ENCODE results near the gene MYO1A.
"Not testable (repeated sequence)": the region's sequence is repeated elsewhere in the genome, so short reads cannot be mapped to it uniquely, and the experiment has no call there.

MYO1A gene

DNA sequence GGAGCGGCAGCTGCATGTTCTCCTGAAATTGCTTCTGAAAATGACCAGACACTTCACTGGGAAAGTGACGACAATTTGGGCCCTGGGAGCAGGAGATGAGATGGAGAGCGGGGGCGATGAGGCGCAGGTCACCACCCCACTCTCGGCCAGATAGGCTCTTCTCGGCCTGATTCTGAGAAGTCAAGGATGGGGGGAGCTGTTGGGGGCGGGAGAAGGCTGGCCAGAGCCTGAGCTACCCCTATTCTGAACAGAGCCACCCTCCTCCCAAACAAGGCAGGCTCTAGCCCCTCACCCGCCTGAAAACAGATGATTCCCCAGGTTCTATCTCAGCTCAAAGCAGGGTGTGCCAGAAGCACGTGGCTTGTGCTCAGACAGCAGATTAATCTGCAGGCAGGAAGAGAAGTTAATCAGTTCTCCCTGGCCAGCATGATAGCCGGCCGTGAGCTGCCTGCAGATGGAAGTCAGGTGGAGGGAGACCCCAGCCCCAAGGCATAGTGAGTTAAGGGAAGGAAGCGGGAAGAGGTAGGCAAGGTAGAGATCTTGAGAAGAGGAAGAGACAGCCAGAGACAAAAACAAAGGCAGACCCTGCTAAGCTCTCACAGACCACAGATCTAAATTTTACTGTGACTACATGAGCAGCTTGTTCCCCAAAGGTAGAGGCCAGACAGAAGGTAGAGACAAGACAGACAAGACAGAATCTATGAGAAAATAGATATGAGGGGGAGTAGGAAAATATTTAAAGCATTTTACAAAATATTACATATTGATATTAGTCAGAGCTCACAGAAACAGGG lies 22.7 kb downstream of the MYO1A start:
- H3K4me1 ChIP-seq (ENCODE audit: insufficient read depth, low read length): peaks cover 17% of the 10 kb centered on the region
- no peaks in the 10 kb centered on the region for H3K9me3 ChIP-seq (ENCODE audit: control insufficient read depth, insufficient read depth, low read length)
- H3K9ac ChIP-seq (ENCODE audit: low read depth, low read length): no peak overlapping the region
- H3K36me3 ChIP-seq (ENCODE audit: insufficient read depth, low read length): no peaks in the 10 kb centered on the region

DNA sequence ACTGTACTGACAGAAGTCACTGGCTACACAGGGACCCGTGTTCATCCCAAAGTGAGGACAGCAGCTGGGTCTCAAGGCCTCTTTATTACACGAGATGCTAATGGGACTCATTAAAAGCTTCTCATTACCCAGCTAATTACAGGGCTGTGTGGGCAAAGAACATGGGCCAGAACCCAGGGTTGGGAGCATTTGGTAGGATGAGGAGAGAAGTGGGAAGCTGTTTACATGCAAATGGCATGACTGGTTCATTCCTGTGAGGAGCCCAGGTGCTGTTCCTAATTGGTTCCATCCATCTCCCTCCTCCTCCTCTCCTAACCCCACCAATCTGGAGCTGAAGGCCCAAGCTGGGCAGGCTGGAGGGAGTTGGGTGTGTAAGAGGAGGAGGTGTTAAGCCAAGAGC lies 24.7 kb downstream of the MYO1A start:
- Histone ChIP-seq H3K4me1 (ENCODE audit: insufficient read depth, low read length) (peaks cover 5% of the 10 kb centered on the region; the same call in 1 of the 2 replicates), H3K36me3 (ENCODE audit: insufficient read depth, low read length) (no peaks in the 10 kb centered on the region), H3K9me3 (ENCODE audit: control insufficient read depth, insufficient read depth, low read length) (no peaks in the 10 kb centered on the region), H3K9ac (ENCODE audit: low read depth, low read length) (no peak overlapping the region)

DNA sequence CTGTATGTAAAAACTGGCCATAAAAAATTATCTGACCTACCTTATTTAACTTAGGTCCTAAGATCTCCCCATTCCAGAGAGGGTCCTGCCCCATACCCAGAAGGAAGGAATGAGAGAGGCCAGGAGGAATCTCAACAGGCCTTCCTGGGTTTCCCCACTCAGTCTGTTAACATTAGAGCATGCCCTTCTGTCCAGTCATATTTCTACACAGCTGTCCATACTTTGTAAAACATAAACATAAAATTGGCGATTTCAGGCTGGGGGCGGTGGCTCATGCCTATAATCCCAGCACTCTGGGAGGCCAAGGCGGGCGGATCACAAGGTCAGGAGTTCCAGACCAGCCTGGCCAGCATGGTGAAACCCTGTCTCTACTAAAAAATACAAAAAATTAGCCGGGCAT lies 27.6 kb downstream of the MYO1A start:
- H3K9me3 ChIP-seq (ENCODE audit: control insufficient read depth, insufficient read depth, low read length); H3K9ac ChIP-seq (ENCODE audit: low read depth, low read length); H3K36me3 ChIP-seq (ENCODE audit: insufficient read depth, low read length); H3K4me1 ChIP-seq (ENCODE audit: insufficient read depth, low read length): not testable (repeated sequence)

DNA sequence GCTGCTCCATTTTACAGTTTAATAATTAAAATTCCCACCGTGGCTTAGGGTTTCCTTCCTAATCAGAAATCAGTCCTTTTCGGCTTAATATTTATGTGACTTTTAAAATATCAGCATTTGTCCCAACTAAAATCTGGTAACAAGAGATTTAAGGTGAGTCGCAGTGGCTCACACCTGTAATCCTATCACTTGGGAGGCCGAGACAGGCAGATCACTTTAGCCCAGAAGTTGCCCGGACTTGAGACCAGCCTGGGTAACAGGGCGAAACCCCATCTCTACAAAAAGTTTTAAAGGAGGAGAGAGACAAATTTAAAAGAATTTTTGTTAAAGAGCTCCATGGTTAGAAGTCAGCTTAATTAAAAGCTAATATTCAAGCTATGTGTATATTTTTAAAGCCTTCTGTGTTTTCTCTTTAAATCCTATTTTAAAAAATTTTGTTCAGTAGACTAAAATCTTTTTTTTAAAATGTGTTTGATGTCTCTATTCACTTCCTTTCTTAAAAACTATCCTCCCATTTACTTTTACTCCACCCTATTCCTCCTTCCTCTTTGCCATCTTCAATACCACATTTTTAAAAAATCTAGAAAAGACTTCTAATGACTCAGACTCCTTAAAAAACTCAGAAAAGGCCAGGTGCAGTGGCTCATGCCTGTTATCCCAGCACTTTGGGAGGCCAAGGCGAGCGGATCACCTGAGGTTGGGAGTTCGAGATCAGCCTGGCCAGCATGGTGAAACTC lies 29.8 kb downstream of the MYO1A start:
- H3K4me1 ChIP-seq (ENCODE audit: insufficient read depth, low read length): peaks cover 6% of the 10 kb centered on the region; the same call in 1 of the 2 replicates
- no peak overlapping the region for H3K9ac ChIP-seq (ENCODE audit: low read depth, low read length)
- no peaks in the 10 kb centered on the region for H3K36me3 ChIP-seq (ENCODE audit: insufficient read depth, low read length)
- H3K9me3 ChIP-seq (ENCODE audit: control insufficient read depth, insufficient read depth, low read length): no peaks in the 10 kb centered on the region

DNA sequence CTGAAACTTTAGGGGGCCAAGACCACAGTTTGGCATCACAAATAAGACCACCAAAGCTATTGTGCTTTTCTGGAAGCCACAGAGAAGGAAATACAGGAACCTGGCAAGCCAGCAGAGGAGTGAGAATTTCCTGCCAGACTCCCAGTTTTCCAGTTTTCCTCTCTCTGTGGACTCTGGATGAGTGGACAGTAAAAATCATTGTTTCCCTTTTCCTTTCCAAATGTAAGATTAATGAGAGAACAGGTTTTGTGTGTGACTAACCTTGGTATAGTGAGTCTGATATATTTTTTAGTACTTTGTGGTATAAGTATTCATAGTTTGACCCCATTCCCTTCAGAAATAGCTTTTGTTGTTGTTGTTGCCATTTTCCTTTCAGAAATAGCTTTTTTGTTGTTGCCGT lies 31.0 kb downstream of the MYO1A start:
- Histone ChIP-seq H3K9ac (ENCODE audit: low read depth, low read length) (no peak overlapping the region), H3K4me1 (ENCODE audit: insufficient read depth, low read length) (peaks cover 6% of the 10 kb centered on the region; the same call in 1 of the 2 replicates), H3K9me3 (ENCODE audit: control insufficient read depth, insufficient read depth, low read length) (no peaks in the 10 kb centered on the region), H3K36me3 (ENCODE audit: insufficient read depth, low read length) (no peaks in the 10 kb centered on the region)

DNA sequence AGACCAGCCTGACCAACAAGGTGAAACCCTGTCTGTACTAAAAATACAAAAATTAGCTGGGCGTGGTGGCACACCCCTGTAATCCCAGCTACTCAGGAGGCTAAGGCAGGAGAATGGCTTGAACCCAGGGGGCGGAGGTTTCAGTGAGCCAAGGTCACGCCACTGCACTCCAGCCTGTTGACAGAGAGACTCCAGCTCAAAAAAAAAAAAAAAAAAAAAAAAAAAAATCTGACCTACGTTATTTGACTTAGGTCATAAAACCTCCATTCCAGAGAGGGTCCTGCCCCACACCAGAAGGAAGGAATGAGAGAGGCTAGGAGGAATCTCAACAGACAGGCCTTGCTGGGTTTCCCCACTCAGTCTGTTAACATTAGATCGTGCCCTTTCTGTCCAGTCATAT lies 31.6 kb downstream of the MYO1A start:
- not testable (repeated sequence) for H3K4me1 ChIP-seq (ENCODE audit: insufficient read depth, low read length); H3K9me3 ChIP-seq (ENCODE audit: control insufficient read depth, insufficient read depth, low read length); H3K36me3 ChIP-seq (ENCODE audit: insufficient read depth, low read length); H3K9ac ChIP-seq (ENCODE audit: low read depth, low read length)

DNA sequence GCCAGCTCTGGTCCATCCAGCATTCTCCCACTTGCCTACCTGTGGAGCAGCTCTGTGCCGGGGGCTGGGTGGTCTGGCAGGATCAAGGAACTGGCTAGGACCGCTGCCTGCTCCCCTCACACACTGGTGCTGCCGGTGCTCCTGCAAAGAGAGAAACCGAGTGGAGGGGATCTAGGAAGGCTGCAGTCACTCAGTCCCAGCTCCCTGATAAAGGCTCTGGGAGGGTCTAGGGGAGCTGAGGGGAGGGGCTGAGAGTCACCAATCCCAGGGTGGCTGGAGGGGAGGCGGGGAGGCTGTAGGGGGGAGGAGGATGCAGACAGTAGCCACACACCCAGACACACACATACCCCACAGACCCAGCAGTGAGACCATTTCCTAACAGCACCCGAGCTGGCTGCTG lies 33.6 kb downstream of the MYO1A start, which contains the start of gene TAC3:
Gene TAC3, minus strand, starts transcription at position 182 of the 400 bp plus-strand sequence. CDS start 732 bp downstream, outside the sequence.
- Histone ChIP-seq H3K9me3 (ENCODE audit: control insufficient read depth, insufficient read depth, low read length) (no peaks in the 10 kb centered on the region), H3K36me3 (ENCODE audit: insufficient read depth, low read length) (no peaks in the 10 kb centered on the region), H3K9ac (ENCODE audit: low read depth, low read length) (peak within 1 kb of the TSS; percentile 32; the same call in 1 of the 2 replicates), H3K4me1 (ENCODE audit: insufficient read depth, low read length) (peaks cover 6% of the 10 kb centered on the region; the same call in 1 of the 2 replicates)

DNA sequence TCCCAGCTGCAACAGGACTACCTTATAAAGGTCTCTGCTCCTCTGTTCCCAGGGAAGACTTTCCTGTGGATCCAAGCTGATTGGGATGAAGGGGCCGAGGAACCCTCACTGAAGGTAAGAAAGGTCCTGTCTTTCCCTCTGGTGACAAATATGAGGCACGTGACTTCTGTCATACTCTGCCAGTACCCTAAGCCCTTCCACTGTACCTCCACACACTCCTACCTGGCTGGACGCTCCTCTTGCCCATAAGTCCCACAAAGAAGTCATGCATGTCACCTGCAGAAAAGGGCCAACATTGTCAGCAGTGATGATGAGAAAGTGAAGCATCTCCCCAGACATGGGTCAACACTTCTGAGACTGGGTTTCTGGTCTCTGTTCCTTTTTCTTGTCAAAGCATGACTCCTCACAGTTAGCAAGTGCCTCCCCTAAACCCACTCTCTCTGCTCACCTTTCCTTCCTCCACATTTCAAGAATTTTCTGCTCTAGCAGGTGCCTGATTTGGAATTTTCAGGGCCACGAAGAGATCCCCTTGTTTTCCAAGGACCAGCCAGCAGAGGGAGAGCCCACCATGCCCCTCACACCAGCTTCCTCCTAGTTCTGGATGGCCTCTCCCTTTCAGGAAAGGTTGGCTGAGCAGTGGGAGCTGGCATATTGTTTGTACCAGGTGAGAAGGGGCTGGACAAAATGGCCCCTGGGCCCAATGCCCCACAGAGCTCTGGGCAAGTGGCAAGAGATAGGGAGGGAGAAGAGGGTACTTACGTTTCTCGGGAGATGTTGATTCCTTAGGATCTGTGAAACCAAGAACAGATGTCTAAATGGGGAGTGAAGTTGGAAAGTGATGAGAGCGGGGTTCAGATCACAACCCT lies 37.1 kb downstream of the MYO1A start:
- peaks cover 20% of the 10 kb centered on the region for H3K4me1 ChIP-seq (ENCODE audit: insufficient read depth, low read length)
- H3K9me3 ChIP-seq (ENCODE audit: control insufficient read depth, insufficient read depth, low read length): no peaks in the 10 kb centered on the region
- H3K9ac ChIP-seq (ENCODE audit: low read depth, low read length): no peak overlapping the region
- no peaks in the 10 kb centered on the region for H3K36me3 ChIP-seq (ENCODE audit: insufficient read depth, low read length)

DNA sequence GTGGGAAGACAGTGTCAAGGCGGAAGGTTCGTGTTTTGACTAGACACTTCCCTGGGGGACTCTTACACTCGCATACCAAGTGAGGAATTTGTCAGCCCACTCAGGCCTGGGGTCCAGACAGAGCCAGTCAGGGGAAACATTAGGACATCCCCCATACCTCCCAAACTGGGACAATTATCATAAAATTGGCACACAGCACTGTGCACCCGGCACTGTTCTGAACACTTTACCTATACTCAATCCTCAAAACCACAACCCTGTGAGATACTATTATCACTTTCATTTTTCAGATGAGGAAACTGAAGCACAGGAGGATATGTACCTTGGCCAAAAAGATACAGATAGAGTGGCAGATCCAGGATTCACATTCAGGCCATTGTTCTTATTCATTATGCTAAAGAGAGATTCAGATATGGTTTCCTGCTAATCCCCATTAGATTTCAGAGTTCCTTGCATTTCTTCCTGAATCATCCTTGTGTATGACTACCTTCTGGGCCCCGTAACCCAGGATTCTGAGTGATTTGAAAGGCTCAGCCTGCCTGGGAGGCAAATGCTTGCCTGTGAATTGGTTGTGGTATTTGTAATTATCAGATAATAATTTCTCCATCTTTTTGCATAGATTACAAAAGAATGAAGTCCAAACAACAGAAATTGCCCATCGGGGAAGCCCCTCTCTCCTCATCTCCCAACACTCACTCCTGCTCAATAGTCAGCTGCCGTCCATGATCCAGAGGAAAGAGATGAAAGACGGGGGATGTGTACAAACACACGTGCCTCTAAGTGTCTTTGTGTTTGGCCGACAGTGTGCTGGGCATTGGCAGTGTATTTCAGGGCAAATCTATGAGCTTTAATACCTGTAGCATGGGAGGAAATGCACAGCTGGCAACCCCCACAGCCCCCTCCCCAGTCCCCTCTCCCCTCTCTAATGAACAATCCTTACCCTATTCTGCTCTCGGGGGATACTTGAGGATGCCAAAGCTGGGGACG lies 38.2 kb downstream of the MYO1A start:
- Histone ChIP-seq H3K9me3 (ENCODE audit: control insufficient read depth, insufficient read depth, low read length) (no peaks in the 10 kb centered on the region), H3K9ac (ENCODE audit: low read depth, low read length) (no peak overlapping the region), H3K36me3 (ENCODE audit: insufficient read depth, low read length) (no peaks in the 10 kb centered on the region), H3K4me1 (ENCODE audit: insufficient read depth, low read length) (peaks cover 20% of the 10 kb centered on the region)

DNA sequence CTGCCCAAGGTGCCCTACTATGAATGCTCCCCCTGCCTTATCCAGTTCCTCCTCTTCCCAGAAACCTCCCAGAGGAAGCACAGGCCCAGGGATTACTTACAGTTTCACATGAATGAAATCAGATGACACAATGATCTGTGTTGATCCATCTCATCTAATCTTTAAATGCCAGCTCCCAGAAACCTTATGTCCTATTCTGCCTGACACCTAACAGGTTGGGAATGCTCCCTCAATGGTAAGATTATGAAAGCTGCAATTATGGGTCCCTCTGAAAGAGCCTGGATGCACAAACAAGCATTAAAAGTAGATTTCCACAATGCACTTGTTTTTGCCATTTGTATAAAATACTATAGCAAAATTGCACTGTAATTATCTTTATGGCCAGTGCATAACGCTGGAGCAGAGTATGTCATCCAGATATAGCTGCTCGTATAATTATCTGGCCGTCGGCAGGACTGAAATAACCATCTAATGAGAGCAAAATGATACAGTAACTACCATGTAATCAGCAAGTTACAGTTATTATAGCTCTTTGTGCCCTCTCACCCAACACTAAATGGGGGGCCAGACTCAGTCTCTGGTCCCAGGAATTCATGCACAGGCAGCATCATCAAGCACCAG lies 39.2 kb downstream of the MYO1A start:
- H3K9ac ChIP-seq (ENCODE audit: low read depth, low read length): no peak overlapping the region
- H3K36me3 ChIP-seq (ENCODE audit: insufficient read depth, low read length): no peaks in the 10 kb centered on the region
- no peaks in the 10 kb centered on the region for H3K9me3 ChIP-seq (ENCODE audit: control insufficient read depth, insufficient read depth, low read length)
- H3K4me1 ChIP-seq (ENCODE audit: insufficient read depth, low read length): peaks cover 15% of the 10 kb centered on the region

DNA sequence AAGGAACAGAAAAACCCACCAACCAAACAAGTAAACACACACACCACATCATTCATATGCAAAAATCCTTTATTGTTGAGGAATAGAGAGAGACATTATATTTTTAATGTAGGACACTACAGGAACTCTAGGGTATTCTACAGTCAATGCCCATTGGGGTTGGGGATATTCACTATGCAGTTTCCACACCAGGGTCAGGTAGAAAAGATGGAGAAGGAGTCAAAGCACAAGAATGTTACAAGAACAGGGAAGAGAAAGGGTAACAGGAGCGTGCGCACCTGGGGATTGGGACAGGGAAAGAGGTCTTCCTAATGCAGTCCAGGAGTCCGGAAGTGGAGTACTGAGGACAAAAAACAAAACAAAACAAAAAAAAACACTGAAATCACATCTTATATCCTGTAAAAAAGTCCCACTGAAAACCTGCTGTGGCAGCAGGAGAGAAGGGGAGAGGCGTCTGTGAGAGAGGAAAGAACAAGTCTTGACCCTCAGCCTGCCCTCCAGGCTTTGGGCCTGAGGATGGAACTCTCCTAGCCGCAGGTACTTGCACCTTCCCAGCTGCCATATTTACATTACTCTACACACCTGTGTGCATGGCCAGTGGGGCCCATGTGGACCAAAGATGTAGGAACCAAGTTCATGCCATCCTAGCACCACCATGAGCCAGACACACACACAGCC lies 39.8 kb downstream of the MYO1A start:
- Histone ChIP-seq H3K9ac (ENCODE audit: low read depth, low read length) (no peak overlapping the region), H3K9me3 (ENCODE audit: control insufficient read depth, insufficient read depth, low read length) (no peaks in the 10 kb centered on the region), H3K36me3 (ENCODE audit: insufficient read depth, low read length) (no peaks in the 10 kb centered on the region), H3K4me1 (ENCODE audit: insufficient read depth, low read length) (peaks cover 18% of the 10 kb centered on the region)

DNA sequence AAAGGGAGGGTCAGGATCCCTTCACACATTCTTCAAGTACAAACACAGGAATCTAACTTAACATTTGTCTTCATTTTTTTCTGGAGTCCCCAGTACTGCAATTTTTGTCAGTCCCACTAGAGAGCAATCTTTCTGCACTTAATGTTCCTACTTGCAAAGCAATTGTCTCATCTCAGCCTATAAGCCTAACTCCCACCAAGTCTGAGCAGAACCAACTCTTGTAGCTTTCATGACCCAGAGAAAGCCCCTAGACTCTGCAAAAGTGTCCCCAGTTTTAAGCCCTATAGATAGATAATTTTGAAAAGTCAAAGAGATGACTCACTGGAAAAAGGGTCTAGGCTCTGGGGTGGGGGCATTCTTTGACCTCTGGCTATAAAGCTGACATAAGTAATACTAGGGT lies 41.8 kb downstream of the MYO1A start:
- Histone ChIP-seq H3K4me1 (ENCODE audit: insufficient read depth, low read length) (peaks cover 19% of the 10 kb centered on the region), H3K9me3 (ENCODE audit: control insufficient read depth, insufficient read depth, low read length) (no peaks in the 10 kb centered on the region), H3K9ac (ENCODE audit: low read depth, low read length) (no peak overlapping the region), H3K36me3 (ENCODE audit: insufficient read depth, low read length) (peaks cover 3% of the 10 kb centered on the region; the same call in 1 of the 2 replicates)

All from ES-I3 (cell line).